NCI-H2196 treated with DMSO at 0.1 percent for 48 hours (cell line): ENCODE results near the gene IKZF4.
A peak's percentile ranks its signal among the peaks of the same experiment; 100 is the strongest.
"Not testable (repeated sequence)": the region's sequence is repeated elsewhere in the genome, so short reads cannot be mapped to it uniquely, and the experiment has no call there.

Experiments used
- DNase-seq: peaks from one replicate; lab custom pipeline; 2025; ENCODE audit not compliant: unreplicated experiment; lab: John Stamatoyannopoulos, UW

Gene IKZF4

DNA sequence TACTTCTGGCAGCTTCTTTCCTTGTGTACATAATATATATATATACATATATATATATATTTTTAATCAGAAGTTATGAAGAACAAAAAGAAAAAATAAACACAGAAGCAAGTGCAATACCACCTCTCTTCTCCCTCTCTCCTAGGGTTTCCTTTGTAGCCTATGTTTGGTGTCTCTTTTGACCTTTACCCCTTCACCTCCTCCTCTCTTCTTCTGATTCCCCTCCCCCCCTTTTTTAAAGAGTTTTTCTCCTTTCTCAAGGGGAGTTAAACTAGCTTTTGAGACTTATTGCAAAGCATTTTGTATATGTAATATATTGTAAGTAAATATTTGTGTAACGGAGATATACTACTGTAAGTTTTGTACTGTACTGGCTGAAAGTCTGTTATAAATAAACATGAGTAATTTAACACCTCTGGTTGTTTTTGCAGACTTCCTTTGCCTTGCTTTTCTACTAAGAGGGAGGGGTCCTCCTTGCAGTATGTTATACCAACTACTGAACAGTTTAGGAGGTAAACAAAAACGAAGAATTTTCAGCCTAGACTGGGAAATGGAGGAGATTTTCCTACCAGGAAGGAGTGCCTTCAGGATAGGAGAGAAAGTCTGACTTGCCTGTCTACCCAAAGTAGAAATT lies 17.3 kb downstream of the IKZF4 start:
- DNase-seq = no peak

DNA sequence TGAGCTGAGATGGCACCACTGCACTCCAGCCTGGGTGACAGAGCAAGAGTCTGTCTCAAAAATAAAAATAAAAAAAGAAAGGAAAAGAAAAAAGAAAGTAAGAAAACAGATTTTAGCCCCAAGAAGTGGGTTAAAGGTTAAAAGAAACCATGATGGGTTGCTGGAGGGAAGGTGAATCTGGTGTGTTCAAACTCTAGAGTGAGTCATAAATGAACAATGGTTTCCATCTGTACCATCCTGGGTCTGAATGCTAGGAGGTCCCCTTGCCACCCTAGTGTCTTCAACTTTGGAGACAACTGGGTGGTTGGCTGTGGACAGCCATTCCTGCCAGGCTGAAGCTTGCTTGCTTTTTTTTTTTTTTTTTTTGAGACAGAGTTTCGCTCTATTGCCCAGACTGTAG lies 19.3 kb downstream of the IKZF4 start:
- no peak for DNase-seq

DNA sequence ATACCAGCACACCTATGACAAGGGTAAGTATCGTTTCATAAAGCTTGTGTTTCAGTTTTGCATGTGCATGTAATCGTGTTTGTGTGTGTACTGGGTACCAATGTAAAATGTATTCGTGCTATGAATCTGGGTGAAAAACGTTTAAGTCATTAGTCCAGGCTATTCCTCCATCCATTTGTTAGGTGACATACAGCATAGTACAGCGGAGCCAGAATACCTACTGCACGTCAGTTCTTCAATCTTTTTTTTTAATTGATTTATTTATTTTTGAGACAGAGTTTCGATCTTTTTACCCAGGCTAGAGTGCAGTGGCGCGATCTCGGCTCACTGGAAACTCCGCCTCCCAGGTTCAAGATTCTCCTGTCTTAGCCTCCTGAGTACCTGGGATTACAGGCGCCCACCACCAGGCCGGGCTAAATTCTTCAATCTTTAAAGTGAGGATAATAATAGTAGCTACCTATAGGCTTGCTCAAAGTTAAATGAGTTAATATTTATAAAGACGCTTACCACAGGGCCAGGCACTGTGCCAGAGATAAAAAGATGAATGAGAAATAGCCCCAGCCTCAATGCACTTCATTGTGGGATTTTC lies 20.2 kb downstream of the IKZF4 start:
- DNase-seq = no peak

DNA sequence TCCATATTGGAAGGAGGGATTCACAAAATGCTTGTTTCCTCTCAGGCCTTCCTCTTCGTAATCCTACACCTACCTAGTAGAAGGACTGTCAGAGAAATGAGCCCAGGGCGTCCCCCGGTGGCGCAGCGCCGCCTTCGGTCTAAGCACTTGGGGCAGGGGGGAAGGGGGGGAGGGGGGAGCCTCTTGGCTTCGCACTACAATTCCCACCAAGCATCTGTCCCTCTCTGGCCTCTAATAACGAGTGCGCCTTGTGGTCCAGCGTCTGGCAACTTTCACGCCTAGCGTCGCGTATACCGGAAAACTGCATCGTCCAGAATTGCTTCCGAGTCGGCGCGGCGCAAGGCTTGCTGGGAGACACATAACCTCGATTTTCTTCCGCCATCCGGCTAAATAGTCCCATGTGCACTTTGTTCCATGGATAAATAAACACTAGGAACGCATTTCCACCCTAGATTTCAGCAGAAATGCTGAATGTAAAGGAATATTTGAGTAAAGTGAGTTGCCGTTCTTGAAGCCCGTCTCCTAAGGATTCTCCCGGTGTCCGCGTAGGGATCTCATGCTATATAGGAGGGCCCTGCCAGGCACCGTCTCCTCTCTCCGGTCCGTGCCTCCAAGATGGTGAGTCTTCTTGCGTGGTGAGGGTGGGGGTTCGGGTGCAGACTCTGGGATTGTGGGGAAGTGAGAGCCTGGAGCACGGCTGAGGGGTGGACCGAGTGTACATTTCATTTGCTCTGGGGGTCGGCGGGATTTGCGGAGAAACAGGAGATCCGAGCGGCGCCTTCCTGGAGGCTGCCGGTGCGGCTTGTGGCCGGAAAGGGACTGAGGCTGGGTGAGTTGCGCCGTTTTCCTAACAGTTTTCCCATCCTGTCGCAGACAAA lies 20.9 kb downstream of the IKZF4 start, which contains the start of gene RPS26:
RPS26 (plus strand) TSS at position 367 of the 878 bp plus-strand sequence; CDS start at position 616, 249 bp downstream.
- peak; percentile 97 for DNase-seq

DNA sequence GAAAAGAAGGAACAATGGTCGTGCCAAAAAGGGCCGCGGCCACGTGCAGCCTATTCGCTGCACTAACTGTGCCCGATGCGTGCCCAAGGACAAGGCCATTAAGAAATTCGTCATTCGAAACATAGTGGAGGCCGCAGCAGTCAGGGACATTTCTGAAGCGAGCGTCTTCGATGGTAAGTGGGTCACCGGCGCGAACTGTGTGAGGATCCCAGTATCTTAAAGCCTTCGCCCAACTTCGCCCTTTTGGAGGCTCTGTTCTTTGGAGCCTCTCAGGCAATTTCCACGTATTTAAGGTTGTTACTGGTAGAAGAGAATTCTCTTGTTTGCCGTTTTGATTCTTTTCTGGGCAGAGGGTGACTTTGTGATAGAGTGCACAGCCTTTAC lies 21.6 kb downstream of the IKZF4 start:
- DNase-seq = not testable (repeated sequence)

DNA sequence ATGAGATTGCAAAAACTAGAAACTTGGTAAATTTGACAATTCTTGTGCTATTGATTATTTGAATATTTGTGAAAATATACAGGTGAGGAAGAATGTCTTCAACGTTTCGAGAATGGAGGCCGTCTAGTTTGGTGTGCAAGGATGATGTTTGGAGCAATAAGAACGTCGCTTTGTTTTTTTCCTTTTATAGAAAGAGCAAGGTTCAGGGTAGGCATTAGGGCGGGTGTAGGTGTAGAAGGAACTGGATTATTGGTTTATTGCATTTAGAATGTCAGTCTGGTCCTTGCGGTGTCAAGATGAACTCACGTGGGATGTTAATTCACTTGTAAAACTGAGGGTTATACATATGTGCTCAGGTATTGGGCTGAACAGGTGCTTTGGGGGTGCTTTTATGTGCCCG lies 22.0 kb downstream of the IKZF4 start:
- no peak for DNase-seq

DNA sequence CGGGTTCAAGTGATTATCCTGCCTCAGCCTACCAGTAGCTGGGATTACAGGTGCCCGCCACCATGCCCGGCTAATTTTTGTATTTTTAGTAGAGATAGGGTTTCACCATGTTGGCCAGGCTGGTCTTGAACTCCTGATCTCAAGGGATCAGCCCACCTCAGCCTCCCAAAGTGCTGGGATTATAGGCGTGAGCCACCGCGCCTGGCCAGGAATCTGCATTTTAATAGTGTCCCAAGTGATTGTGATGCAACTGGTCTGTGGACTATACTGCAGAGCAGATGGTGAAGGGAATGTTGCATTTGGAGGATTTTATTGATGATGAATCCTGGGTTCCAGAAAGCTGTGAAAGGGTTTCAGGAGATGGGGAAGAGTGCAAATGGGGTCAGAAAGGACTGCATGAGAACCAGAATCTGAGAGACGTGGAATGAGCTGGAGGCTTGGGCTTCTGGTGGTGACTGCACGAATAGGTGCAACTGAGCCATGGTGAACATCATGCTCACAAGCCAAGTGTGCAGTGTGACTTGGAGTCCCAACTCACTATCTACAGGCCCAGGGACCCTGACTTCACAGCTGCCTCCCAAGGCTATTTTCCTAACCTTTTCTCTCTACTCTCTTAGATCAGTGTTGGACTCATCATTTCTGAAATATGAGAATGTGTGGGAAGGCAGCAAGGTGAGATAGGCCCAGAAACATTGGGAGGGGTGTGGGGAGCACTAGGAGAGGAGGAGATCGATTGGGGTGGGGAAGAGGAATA lies 25.4 kb downstream of the IKZF4 start:
- DNase-seq = no peak

DNA sequence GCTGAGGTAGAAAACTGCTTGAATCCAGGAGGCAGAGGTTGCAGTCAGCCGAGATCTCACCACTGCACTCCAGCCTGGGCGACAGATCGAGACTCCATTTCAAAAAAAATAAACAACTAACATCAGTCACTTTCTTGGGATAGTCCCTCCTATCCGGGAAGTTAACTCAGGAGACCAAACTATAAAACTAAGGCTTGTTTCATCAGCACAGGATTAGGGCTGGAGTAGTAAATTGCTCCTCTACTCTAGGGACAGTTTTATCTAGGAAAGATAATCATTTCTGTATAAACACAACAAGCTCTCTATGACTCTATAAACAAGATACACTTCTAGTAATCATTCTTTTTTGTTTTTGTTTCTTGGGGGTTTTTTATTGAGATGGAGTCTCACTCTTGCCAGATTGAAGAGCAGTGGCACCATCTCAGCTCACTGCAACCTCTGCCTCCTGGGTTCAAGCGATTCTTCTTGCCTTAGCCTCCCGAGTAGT lies 32.6 kb downstream of the IKZF4 start:
- no peak for DNase-seq

DNA sequence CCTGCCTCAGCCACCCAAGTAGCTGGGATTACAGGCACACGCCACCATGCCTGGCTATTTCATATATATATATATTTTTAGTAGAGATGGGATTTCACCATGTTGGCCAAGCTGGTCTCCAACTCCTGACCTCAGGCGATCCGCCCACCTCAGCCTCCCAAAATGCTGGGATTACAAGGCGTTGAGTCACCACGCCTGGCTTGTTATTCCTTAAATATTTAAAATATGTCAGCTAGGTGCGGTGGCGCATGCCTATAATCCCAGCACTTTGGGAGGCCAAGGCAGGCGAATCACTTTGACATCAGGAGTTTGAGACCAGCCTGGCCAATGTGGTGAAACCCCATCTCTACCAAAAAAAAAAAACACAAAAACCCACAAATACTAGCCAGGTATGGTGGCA lies 39.1 kb downstream of the IKZF4 start:
- DNase-seq = not testable (repeated sequence)

DNA sequence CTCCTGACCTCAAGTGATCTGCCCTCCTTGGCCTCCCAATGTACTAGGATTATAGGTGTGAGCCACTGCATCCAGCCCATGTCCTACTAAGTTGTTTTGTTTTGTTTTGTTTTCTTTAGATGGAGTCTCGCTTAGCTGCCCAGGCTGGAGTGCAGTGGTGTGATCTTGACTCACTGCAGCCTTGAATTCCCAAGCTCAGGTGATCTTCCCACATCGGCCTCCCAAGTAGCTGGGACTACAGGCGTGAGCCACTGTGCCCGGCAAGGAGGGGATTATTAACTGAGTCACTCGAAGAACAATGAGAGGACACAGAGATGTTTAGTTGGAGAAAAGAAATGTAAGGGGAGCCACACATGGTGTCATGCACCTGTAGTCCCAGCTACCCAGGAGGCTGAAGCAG lies 41.1 kb downstream of the IKZF4 start:
- no peak for DNase-seq

DNA sequence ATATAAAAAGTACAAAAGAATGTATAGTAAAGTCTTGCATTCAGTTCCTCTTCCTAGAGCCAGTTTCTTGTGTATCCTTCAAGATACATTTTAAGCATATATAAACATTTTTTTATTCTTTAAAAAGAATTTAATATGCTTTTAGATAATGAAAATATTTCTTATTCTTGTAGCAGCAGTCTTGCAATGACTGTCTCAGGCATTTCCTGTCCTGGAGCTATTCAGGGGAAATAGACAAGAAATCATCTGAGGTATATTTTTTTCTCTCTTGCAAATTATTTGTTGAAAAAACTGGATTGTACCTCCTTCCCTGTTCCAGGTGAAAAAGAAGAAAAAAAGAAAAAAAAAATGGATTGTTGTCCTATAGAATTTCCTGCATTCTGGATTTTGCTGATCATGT lies 42.2 kb downstream of the IKZF4 start:
- no peak for DNase-seq

DNA sequence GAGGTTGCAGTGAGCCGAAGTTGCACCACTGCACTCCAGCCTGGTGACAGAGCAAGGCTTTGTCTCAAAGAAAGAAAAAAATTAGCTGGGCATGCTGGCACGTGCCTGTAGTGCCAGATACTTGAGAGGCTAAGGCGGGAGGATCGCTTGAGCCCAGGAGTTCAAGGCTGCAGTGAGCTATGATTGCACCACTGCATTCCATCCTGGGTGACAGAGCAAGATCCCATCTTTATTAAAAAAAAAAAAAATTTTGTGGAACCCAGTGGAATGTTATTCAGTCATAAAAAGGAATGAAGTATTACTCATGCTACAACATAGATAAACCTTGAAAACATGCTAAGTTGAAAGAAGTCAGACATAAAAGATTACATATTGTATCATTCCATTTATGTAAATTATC lies 50.8 kb downstream of the IKZF4 start:
- no peak for DNase-seq

DNA sequence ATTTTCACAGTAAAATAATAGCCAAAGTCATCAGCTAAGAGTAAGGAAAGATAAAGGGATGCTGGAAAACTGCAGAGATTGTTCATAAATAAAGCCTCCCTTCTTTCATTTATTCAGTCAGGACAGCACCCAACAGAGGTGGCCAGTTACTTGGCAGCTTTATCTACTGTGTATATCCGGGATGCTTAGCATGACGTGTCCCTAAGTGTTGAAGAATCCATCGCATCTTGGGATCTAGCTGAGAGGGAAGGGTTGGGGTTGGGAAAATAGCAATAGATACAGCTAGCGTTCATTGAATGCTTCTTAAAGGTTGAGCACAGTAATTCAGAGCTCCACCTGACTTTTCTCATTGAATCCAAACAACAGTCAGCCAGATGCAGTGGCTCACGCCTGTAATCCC lies 53.6 kb downstream of the IKZF4 start:
- DNase-seq = no peak

DNA sequence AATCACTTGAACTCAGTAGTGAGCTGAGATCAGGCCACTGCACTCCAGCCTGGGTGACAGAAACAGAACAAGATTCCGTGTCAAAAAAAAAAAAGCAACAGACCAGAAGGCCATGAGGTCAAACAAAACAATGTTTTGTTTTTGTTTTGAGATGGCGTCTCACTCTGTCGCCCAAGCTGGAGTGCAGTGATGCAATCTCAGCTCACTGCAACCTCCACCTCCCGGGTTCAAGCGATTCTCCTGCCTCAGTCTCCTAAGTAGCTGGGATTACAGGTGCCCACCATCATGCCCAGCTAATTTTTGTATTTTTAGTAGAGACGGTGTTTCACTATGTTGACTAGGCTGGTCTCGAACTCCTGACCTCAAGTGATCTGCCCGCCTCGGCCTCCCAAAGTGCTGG lies 57.1 kb downstream of the IKZF4 start:
- DNase-seq = not testable (repeated sequence)

DNA sequence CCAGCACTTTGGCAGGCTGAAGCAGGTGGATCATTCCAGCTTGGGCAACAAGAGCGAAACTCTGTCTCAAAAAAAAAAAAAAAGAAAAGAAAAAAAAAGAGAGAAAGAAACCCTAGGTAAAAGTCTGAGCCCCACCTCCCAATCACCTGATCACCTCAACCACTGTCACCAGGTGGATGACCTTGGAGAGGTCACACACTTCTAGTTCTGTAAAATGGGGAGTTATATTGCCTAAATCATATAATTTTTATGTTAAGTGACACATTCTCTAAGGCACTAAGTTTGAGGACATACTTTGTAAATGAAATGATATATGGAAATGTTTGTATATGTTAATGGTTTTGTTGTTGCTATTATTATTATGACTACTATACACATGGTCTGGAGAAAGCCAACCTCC lies 57.6 kb downstream of the IKZF4 start:
- no peak for DNase-seq

DNA sequence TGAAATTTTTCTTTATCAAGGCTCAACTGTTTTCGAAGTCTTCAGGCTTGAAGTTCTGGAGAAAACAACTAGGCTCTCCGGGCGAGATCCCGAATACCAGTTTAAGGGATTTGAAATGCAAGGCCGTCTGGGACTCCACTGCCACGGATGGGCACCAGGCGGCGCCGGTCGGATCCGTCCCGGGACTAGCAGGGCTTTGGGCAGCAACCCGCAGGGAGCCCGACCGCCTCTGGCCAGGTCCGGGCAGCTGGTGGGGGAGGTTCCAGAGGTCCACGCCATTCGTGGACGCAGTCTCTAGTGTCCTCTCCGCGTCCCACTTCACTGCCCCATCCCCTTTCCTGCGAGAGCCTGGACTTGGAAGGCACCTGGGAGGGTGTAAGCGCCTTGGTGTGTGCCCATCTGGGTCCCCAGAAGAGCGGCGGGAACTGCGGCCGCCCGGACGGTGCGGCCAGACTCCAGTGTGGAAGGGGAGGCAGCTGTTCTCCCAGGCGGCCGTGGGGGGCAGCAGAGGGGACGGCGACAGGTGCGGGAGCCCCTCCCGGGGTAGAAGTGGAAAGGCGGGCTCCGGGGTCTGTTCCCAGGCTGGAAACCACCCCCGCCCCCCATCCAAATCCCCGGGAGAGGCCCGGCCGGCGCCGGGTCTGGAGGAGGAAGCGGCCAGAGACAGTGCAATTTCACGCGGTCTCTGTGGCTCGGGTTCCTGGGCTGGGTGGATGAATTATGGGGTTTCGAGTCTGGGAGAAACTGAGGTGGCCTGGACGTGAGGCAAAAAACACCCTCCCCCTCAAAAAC lies 58.3 kb downstream of the IKZF4 start:
- peak; percentile 56 for DNase-seq

DNA sequence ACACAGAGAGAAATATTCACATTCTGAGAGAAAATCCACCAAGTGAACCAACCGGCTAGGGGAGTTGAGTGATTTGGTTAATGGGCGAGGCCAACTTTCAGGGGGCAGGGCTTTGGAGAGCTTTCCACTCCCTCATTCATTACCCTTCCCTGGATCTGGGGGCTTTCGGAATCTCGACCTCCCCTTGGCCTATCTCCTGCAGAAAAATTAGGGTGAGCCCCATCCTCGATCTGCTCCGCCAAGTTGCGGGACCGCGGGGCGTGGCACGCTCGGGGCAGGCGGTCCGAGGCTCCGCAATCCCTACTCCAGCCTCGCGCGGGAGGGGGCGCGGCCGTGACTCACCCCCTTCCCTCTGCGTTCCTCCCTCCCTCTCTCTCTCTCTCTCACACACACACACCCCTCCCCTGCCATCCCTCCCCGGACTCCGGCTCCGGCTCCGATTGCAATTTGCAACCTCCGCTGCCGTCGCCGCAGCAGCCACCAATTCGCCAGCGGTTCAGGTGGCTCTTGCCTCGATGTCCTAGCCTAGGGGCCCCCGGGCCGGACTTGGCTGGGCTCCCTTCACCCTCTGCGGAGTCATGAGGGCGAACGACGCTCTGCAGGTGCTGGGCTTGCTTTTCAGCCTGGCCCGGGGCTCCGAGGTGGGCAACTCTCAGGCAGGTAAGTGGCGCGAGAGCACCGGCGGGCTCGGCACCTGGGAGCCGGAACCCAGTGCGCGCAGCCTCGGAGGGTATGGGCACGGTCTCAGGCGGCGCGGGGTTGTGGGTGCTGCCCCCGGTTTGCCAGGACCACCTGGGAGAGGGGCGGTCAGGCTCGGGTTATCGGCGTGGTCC lies 59.1 kb downstream of the IKZF4 start, which contains the start of gene ERBB3:
ERBB3 (plus strand) TSS at position 443 of the 833 bp plus-strand sequence; CDS start at position 579, 136 bp downstream.
- peak; percentile 57 for DNase-seq

DNA sequence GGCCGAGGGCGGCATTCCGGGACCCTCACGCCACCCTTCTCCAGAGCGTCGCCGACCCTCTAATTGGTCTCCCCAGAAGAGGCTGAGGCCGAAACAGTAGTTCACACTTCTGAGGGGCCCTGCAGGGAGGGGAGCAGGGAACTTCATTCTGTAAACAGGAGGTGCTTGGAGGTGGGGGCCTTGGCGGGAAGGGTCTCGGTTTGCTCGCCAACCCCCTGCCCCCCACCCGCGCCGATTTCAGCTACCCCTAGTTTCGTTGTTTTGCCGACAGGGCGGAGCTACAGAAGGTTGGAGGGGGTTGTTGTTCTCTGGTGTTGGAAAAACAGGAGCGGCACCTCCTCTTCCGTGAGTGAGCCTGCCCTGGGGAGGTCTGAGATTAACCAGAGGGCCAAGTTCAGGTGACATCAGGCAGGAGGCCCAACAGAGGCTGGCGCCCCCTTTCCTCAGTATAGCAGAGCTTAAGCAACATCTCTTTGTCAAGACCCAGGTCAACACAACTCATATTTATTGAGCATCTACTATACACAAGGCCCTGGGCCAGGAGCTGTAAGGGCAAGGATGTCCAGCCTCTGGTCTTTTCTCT lies 59.8 kb downstream of the IKZF4 start:
- DNase-seq = no peak
